Fibroblast of skin of right quadriceps (primary cell): ENCODE measurements around the gene PZP.
"Not testable (repeated sequence)": the region's sequence is repeated elsewhere in the genome, so short reads cannot be mapped to it uniquely, and the experiment has no call there.

Source experiments
- DNase-seq: peaks from one replicate; pipeline ENCODE4 v3.0.0-alpha.2; 2013

The PZP gene

DNA sequence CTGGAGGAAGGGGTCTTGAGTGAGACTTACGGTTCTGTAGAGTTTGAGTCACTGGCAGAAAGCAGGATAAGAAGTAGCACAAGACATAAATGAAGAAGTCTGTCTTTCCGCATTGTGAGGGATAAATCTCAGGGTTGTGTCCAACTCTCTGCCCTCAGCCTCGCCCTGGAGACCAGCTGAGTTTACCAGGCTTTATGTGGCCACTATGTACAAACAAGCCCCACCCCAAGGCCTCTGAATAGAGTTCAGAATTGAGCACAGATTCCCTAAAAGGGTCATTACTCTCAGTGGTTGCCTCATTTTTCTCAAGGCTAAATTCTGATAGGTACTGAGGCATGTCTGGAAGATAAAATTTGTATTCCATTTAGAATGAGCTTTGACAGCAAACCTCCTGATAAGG is at the start of gene PZP:
TSS of gene PZP (minus strand) at position 167 of the 400 bp plus-strand sequence. CDS start at position 113, 54 bp downstream.
- no peak for DNase-seq

DNA sequence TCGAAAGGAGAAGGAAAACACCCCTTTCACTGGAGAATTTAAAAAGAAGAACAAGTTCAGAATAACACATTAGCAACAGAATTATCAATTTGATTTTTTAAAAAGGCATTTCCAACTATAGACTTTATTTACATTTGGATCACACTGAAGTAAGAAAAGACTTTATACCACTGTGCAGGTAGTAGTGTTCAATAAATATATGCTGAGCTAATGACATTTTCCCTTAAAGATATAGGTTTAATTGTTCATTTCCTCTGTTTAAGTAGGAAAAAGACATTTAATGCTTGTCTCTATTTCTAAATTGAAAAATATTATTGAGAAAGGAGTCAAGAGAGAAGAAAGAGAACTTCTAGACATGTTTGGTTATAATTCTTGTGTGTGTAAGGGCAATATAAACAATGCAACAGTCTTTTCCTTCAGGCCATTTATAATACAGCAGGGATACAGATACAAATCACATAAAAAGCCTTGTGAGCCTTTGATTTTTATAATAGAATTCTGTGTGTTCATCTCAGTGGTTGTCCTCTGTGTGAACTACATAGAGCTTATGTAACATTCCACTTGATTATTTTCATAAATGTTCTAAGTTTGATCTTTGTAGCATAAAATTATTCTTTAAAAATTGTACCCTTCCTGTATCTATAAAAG is 48.7 kb upstream of the PZP start:
- no peak for DNase-seq

DNA sequence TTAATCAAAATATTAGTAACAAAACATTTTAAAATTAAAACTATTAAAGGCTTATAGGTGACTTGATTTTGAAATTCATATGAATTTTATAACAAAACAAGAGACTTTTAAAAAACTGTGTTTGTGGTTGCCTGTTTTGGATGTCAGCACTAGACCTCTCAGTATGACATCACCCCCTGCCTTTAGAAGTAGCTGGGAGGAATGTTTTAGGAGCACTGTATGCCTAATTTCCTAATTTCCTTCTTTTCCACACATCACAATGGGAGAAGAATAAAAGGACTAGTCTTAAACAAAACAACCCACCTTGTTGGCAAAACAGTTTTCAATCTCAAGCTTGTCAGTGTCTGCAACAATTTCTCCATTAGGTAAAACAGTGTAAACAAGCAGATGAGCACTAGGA is 48.1 kb upstream of the PZP start:
- no peak for DNase-seq

DNA sequence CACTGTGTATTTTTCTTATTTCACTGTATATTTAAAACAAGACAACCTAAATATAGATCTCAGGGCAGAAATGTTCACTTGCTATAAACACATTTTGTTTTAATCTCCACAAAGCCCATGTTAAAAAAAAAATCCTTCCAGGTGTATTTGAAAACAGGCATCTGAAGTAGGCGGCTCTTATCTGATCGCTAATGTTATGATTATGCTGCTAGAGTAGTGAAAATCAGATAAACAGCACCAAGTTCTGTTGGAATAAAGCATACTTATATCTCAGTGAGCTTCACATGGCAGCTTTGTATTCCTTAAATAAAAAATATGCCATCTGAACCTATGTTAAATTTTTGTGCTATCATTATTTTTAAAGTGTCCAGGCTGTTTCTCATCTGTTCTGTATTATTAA is 47.6 kb upstream of the PZP start:
- no peak for DNase-seq

DNA sequence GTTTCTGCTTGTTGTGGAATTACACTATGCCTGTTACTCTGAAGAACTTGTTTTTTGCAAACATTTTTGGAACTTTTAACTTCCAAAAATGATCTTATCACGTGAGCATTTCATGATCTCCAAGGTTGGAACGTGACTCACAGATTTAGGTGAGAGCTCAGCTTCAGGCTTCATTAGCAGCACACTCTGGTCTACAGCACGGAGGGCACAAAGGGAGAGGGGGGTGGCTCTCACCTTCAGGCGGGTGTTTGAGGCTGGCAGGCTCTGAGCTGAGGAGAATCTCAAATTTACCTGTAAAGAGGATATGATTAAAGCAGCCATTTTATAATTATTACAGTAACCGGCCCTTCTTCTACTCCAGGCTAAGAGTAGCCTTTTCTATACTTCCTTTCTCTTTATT is 45.3 kb upstream of the PZP start:
- no peak for DNase-seq

GRCh38 chr12:9252791-9253190 is 44.6 kb upstream of the PZP start:
- not testable (repeated sequence) for DNase-seq

- no peak for DNase-seq
These were observed 44.1 kb upstream of the PZP start for GRCh38 chr12:9252256-9252655.

DNA sequence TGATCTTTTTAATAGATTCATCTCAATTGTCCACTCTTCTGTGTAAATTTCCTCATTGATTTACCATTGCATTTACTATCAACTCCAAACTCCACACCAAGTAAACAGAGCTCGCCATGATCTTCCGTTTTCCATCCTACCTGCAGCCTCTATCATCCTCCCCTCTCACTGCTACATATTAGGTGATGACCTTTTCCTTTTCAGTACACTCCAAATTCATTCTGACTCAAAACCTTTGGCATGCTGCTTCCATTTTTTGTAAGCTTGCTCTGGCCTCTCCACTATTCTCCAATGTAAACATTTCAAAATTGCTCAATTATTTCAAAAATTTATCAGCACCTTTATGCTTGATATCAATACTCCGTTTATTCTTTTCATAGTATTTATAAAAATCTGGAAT is 40.2 kb upstream of the PZP start:
- no peak for DNase-seq

GRCh38 chr12:9244894-9245293 is 36.7 kb upstream of the PZP start:
- no peak for DNase-seq

- no peak for DNase-seq
These were observed 35.9 kb upstream of the PZP start for GRCh38 chr12:9243999-9244649.

- no peak for DNase-seq
These were observed 33.1 kb upstream of the PZP start for GRCh38 chr12:9241301-9241700.

GRCh38 chr12:9240776-9241175 is 32.6 kb upstream of the PZP start:
- no peak for DNase-seq

- not testable (repeated sequence) for DNase-seq
These were observed 31.9 kb upstream of the PZP start for GRCh38 chr12:9240004-9240635.

GRCh38 chr12:9237286-9237685 is 29.1 kb upstream of the PZP start:
- DNase-seq, result no peak

DNA sequence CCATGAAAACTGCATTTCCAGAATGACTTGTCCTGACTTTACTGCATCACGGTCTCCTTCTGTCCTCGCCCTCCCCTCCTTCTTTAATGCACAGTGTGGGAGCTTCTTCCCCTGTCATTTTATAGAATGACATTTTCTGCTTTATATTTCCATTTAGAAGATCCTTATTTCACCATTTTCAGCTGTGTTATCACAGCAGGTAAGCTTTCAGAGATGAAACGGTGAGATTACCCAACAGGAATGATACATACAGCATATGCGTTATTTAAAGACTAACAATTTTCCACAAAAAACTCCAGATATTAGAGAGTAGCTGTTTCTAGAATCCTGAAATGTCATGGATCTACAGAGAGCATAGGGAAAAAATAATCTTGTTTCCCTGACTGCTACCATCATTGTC is 27.3 kb upstream of the PZP start:
- DNase-seq, result no peak

GRCh38 chr12:9227950-9228349 is 19.8 kb upstream of the PZP start:
- no peak for DNase-seq

- DNase-seq, result no peak
These were observed 15.6 kb upstream of the PZP start for GRCh38 chr12:9223830-9224229.

DNA sequence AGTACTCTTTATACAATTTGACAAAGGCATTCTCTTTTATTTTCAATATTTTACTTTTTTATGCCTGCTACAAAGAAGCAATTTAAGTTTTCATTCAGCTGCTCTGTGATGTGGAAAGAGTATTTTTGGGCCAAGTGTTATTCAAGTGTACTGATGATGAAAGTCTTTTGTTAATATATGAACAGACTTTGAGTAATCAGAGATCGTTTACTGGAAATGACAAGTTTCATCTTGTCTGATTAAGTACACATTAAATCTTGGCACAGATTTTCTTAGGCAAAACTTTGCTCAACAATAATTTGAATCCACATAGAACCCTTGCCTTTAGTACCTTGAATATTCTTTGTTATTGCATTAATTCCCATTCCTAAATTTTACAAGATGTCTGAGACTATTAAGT is 13.3 kb upstream of the PZP start:
- DNase-seq, result no peak

DNA sequence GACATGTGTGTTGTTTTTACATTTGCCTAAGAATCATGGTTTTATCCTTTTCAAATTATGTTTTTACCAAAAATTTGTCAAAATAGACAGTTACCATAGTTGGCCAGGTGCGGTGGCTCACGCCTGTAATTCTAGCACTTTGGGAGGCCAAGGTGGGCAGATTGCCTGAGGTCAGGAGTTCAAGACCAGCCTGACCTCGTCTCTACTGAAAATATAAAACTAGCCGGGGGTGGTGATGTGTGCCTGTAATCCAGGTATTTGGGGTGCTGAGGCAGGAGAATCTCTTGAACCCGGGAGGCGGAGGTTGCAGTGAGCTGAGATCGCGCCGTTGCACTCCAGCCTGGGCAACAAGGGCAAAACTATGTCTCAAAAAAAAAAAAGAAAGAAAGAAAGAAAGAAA is 12.8 kb upstream of the PZP start:
- not testable (repeated sequence) for DNase-seq

DNA sequence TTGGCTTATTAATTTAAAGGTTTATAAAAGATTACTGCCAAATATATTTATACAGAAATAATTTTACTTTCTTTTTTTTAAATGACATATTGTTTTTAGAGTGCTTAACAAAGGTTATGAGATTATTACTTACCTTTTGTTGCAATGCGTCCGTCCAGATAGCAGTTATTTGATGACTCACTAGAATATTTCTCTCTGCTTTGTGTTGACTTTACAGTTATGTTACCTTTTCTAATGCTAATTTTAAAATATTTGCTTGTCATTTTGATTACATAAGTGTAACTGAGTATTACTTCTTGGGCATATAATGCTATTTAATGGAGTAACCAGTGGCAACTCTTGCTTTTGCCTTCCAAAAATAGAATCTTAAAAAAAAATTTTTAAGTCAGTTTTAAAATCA is 6.3 kb upstream of the PZP start:
- no peak for DNase-seq

GRCh38 chr12:9211687-9212086 is 3.5 kb upstream of the PZP start:
- DNase-seq, result no peak

DNA sequence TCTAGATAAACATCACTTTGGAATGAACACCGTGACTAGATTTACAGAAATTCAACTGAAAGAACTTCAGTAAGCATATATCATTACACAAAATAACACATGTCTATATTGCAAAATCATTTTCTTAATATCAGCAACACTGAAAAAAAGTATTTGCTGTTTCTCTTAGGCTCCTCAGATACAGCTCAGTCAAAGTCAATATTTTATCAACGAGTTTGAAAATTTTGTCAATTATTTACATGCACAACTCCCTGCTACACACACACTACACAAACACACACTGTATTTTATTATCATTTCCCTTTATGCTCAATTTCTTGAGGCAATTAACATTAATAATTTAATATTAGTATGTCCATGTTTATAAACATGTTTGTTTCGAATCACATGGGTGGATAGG is 3.8 kb downstream of the PZP start:
- no peak for DNase-seq

- no peak for DNase-seq
These were observed 10.2 kb downstream of the PZP start for GRCh38 chr12:9198012-9198411.

GRCh38 chr12:9184276-9184675 is 23.9 kb downstream of the PZP start:
- DNase-seq, result no peak

GRCh38 chr12:9180810-9181209 is 27.4 kb downstream of the PZP start:
- no peak for DNase-seq
